Stimulated activated naive CD8-positive, alpha-beta T cell treated with anti-CD3 and anti-CD28 coated beads, Interleukin-15, amount 100 ng/mL, for 72 hours (primary cell): ENCODE data around the gene BDKRB2.

Experiments used
- ATAC-seq: fragments of 150-1000 bp; cut with Tn5 transposase; 2 replicates; pipeline ENCODE4 v1.10.0; 2021; ENCODE audit warnings: mild to moderate bottlenecking, moderate library complexity
- DNase-seq, 2 donors: peaks; one replicate each; pipeline ENCODE4 v3.0.0; 2021 to 2022
- H3K27ac Mint-ChIP-seq, 2 donors: one replicate each; pipeline ENCODE4 v1.8.0; 2022; ENCODE audit warnings: mild to moderate bottlenecking in 2 of 2, mixed read lengths in 2 of 2, moderate library complexity in 2 of 2
- H3K27me3 Mint-ChIP-seq: one replicate; pipeline ENCODE4 v1.8.0; 2022; ENCODE audit warnings: mixed read lengths
- H3K4me1 Mint-ChIP-seq: one replicate; pipeline ENCODE4 v1.8.0; 2022; ENCODE audit warnings: mild to moderate bottlenecking, mixed read lengths
- H3K4me3 Mint-ChIP-seq, 2 donors: one replicate each; pipeline ENCODE4 v1.8.0; 2022; ENCODE audit warnings: mild to moderate bottlenecking in 2 of 2, mixed read lengths in 2 of 2, moderate library complexity in 1 of 2
- H3K9me3 Mint-ChIP-seq, 2 donors: one replicate each; pipeline ENCODE4 v1.8.0; 2022; ENCODE audit warnings: mixed read lengths in 2 of 2

BDKRB2 gene

GRCh38 chr14:96221109-96221650 is 16.5 kb downstream of the BDKRB2 start:
- Mint-ChIP-seq H3K9me3 (no peaks in the 10 kb centered on the region), H3K4me1 (no peaks in the 10 kb centered on the region), H3K27me3 (peaks cover 26% of the 10 kb centered on the region), H3K4me3 (no peak overlapping the region), H3K27ac (no peak overlapping the region)
- DNase-seq, result no peak
- no peak for ATAC-seq

- ATAC-seq, result no peak
- H3K9me3 Mint-ChIP-seq, result no peaks in the 10 kb centered on the region
- H3K4me3 Mint-ChIP-seq, result no peak overlapping the region
- DNase-seq, result no peak
- no peak overlapping the region for H3K27ac Mint-ChIP-seq
- H3K4me1 Mint-ChIP-seq, result no peaks in the 10 kb centered on the region
- H3K27me3 Mint-ChIP-seq, result peaks cover 26% of the 10 kb centered on the region
Observed at GRCh38 chr14:96221841-96222240, 17.2 kb downstream of the BDKRB2 start.

- H3K27ac Mint-ChIP-seq, result no peak overlapping the region
- H3K9me3 Mint-ChIP-seq, result peaks cover 0 to 6% of the 10 kb centered on the region in 2 donors
- H3K4me3 Mint-ChIP-seq, result no peak overlapping the region
- ATAC-seq (no peak), DNase-seq (no peak)
- H3K4me1 Mint-ChIP-seq, result no peaks in the 10 kb centered on the region
- peaks cover 23% of the 10 kb centered on the region for H3K27me3 Mint-ChIP-seq
Observed at GRCh38 chr14:96224480-96225096, 19.9 kb downstream of the BDKRB2 start.

GRCh38 chr14:96225213-96225612 is 20.6 kb downstream of the BDKRB2 start:
- H3K27me3 Mint-ChIP-seq, result peaks cover 18% of the 10 kb centered on the region
- H3K4me3 Mint-ChIP-seq, result no peak overlapping the region
- H3K9me3 Mint-ChIP-seq, result peaks cover 0 to 6% of the 10 kb centered on the region in 2 donors
- ATAC-seq (no peak), DNase-seq (no peak)
- H3K4me1 Mint-ChIP-seq, result no peaks in the 10 kb centered on the region
- H3K27ac Mint-ChIP-seq, result no peak overlapping the region

- DNase-seq (no peak), ATAC-seq (no peak)
- no peaks in the 10 kb centered on the region for H3K4me1 Mint-ChIP-seq
- peaks cover 0 to 6% of the 10 kb centered on the region in 2 donors for H3K9me3 Mint-ChIP-seq
- H3K27ac Mint-ChIP-seq, result no peak overlapping the region
- no peak overlapping the region for H3K4me3 Mint-ChIP-seq
- H3K27me3 Mint-ChIP-seq, result peaks cover 12% of the 10 kb centered on the region
Observed at GRCh38 chr14:96225745-96226151, 21.1 kb downstream of the BDKRB2 start.

- Mint-ChIP-seq H3K9me3 (peaks cover 0 to 6% of the 10 kb centered on the region in 2 donors), H3K4me1 (no peaks in the 10 kb centered on the region), H3K27me3 (no peaks in the 10 kb centered on the region), H3K4me3 (no peak overlapping the region), H3K27ac (no peak overlapping the region)
- no peak for ATAC-seq
- no peak for DNase-seq
Observed at GRCh38 chr14:96227428-96227827, 22.8 kb downstream of the BDKRB2 start.

GRCh38 chr14:96229315-96229714 is 24.7 kb downstream of the BDKRB2 start:
- Mint-ChIP-seq H3K27me3 (no peaks in the 10 kb centered on the region), H3K4me1 (no peaks in the 10 kb centered on the region), H3K27ac (no peak overlapping the region), H3K9me3 (peaks cover 0 to 6% of the 10 kb centered on the region in 2 donors), H3K4me3 (no peak overlapping the region)
- DNase-seq (no peak), ATAC-seq (no peak)

- Mint-ChIP-seq H3K4me3 (no peak overlapping the region), H3K4me1 (no peaks in the 10 kb centered on the region), H3K9me3 (peaks cover 0 to 6% of the 10 kb centered on the region in 2 donors), H3K27ac (no peak overlapping the region), H3K27me3 (no peaks in the 10 kb centered on the region)
- DNase-seq (no peak), ATAC-seq (no peak)
Observed at GRCh38 chr14:96231056-96231455, 26.4 kb downstream of the BDKRB2 start.

- peaks cover 0 to 6% of the 10 kb centered on the region in 2 donors for H3K9me3 Mint-ChIP-seq
- H3K27ac Mint-ChIP-seq, result peak overlapping the region in 1 of 2 donors; percentile 36
- ATAC-seq, result no peak
- no peaks in the 10 kb centered on the region for H3K4me1 Mint-ChIP-seq
- H3K4me3 Mint-ChIP-seq, result no peak overlapping the region
- H3K27me3 Mint-ChIP-seq, result no peaks in the 10 kb centered on the region
- DNase-seq, result no peak
Observed at GRCh38 chr14:96231526-96232130, 27.0 kb downstream of the BDKRB2 start.

- Mint-ChIP-seq H3K9me3 (peaks cover 0 to 6% of the 10 kb centered on the region in 2 donors), H3K4me1 (no peaks in the 10 kb centered on the region), H3K27ac (no peak overlapping the region), H3K27me3 (no peaks in the 10 kb centered on the region), H3K4me3 (no peak overlapping the region)
- no peak for DNase-seq
- no peak for ATAC-seq
Observed at GRCh38 chr14:96232506-96232905, 27.9 kb downstream of the BDKRB2 start.

GRCh38 chr14:96233661-96234060 is 29.0 kb downstream of the BDKRB2 start:
- no peaks in the 10 kb centered on the region for H3K27me3 Mint-ChIP-seq

GRCh38 chr14:96235426-96235825 is 30.8 kb downstream of the BDKRB2 start:
- H3K27me3 Mint-ChIP-seq, result no peaks in the 10 kb centered on the region
- H3K9me3 Mint-ChIP-seq, result no peaks in the 10 kb centered on the region
- no peak for ATAC-seq
- DNase-seq, result no peak
- no peak overlapping the region for H3K27ac Mint-ChIP-seq
- no peaks in the 10 kb centered on the region for H3K4me1 Mint-ChIP-seq
- H3K4me3 Mint-ChIP-seq, result no peak overlapping the region

More at GRCh38 chr14:96233661-96234060, 29.0 kb downstream of the BDKRB2 start:
- Mint-ChIP-seq H3K27ac (peak overlapping the region; percentile 5 to 40), H3K4me1 (no peaks in the 10 kb centered on the region), H3K4me3 (no peak overlapping the region), H3K9me3 (peaks cover 0 to under 1% of the 10 kb centered on the region in 2 donors)
- DNase-seq (no peak), ATAC-seq (no peak)

GRCh38 chr14:96237641-96238040 is 33.0 kb downstream of the BDKRB2 start:
- DNase-seq, result no peak
- Mint-ChIP-seq H3K27me3 (no peaks in the 10 kb centered on the region), H3K27ac (no peak overlapping the region), H3K4me1 (no peaks in the 10 kb centered on the region), H3K4me3 (no peak overlapping the region), H3K9me3 (no peaks in the 10 kb centered on the region)
- no peak for ATAC-seq

- DNase-seq (no peak), ATAC-seq (no peak)
- Mint-ChIP-seq H3K9me3 (no peaks in the 10 kb centered on the region), H3K27me3 (no peaks in the 10 kb centered on the region), H3K4me3 (no peak overlapping the region), H3K4me1 (no peaks in the 10 kb centered on the region), H3K27ac (no peak overlapping the region)
Observed at GRCh38 chr14:96238676-96239265, 34.1 kb downstream of the BDKRB2 start.

GRCh38 chr14:96239711-96240141 is 35.1 kb downstream of the BDKRB2 start:
- DNase-seq, result no peak
- Mint-ChIP-seq H3K4me3 (no peak overlapping the region), H3K9me3 (no peaks in the 10 kb centered on the region), H3K4me1 (no peaks in the 10 kb centered on the region), H3K27ac (no peak overlapping the region), H3K27me3 (no peaks in the 10 kb centered on the region)
- ATAC-seq, result no peak

GRCh38 chr14:96240641-96241040 is 36.0 kb downstream of the BDKRB2 start:
- no peaks in the 10 kb centered on the region for H3K9me3 Mint-ChIP-seq
- no peak overlapping the region for H3K4me3 Mint-ChIP-seq
- peak overlapping the region in 1 of 2 donors; percentile 64 for H3K27ac Mint-ChIP-seq
- DNase-seq, result no peak
- no peaks in the 10 kb centered on the region for H3K4me1 Mint-ChIP-seq
- H3K27me3 Mint-ChIP-seq, result no peaks in the 10 kb centered on the region
- no peak for ATAC-seq
